Measurements from ENCODE around the gene PCDHB16. TPM values are rescaled to one million over a fixed set of nuclear protein-coding genes. Genes with fewer than 3 reads are reported as not detected.
"Not testable (repeated sequence)": the region's sequence is repeated elsewhere in the genome, so short reads cannot be mapped to it uniquely, and the experiment has no call there.

PCDHB16 gene
- total and polyA plus RNA-seq, 4 experiments from 2014 or later, result not detected

DNA sequence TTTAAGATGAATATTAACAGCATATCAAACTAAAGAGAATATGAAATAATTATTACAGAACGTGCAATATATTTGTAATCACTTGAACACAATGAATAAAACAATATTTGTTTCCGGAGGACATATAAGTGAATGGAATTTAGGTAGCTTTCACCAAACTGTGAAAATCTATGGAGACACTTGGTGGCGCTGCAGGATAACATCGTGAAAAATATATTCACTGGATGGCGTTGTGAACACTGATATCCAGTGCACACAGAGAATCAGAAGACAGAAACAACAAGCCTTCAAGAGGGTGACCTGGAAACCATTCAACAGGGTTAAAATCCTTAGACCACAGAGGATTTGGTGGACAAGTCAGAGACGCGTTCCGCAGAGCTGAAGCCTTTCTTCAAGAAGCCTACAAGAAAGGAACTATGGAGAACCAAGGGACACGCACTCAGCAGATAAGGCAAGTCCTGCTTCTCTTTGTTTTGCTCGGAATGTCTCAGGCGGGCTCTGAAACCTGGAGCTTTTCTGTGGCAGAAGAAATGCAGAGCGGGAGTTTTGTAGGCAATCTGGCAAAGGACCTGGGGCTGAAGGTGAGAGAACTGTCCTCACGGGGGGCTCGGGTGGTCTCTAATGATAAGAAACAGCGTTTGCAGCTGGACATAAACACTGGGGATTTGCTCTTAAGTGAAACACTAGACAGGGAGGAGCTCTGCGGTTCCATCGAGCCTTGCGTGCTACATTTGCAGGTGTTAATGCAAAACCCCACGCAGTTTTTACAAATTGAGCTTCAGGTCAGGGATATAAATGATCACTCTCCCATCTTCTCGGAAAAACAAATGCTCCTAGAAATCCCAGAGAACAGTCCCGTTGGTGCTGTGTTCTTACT, 17.4 kb downstream of the PCDHB16 start, which contains the start of gene PCDHB11:
TSS of gene PCDHB11 (plus strand) at position 269 of the 877 bp plus-strand sequence. CDS start at position 417, 148 bp downstream.
- no peaks in the 10 kb centered on the region for H3K4me1 ChIP-seq (ENCODE audit: insufficient read depth, low read length)
- Mint-ChIP-seq H3K27ac (no peak within 1 kb of the TSS), H3K27me3 (peaks cover 18 to 23% of the 10 kb centered on the region in 2 donors), H3K9me3 (peaks cover 7 to 70% (median 57%) of the 10 kb centered on the region in 8 donors), H3K4me1 (peaks cover 0 to 5% (median 0%) of the 10 kb centered on the region in 4 donors), H3K4me3 (peak within 1 kb of the TSS in 2 of 8 donors; percentile 9 to 31), H3K36me3 (peaks cover 0 to 3% of the 10 kb centered on the region in 2 donors)
- CTCF ChIA-PET (ENCODE audit: partially characterized antibody), result interaction anchor here (0.9 to 1.1 kb wide), 2 partner anchors 12 to 357 kb away, joined by 3 to 5 read pairs; partner anchors contain the start of gene PCDHB9
- H3K27ac ChIP-seq (ENCODE audit: low read depth, low read length), result no peak within 1 kb of the TSS
- POLR2A ChIA-PET (ENCODE audit: partially characterized antibody), result no interaction called here
- H3K36me3 ChIP-seq (ENCODE audit: insufficient read depth, low read length), result no peaks in the 10 kb centered on the region
- no peaks in the 10 kb centered on the region for H3K27me3 ChIP-seq (ENCODE audit: insufficient read depth, low read length)
- H3K9me3 ChIP-seq (ENCODE audit: control insufficient read depth in 1 of 2, low read length in 2 of 2), result no peaks in the 10 kb centered on the region
- intact Hi-C loops (cut with micrococcal nuclease), result no loop called here
- DNase-seq, result no peak
- no peak within 1 kb of the TSS for H3K4me3 ChIP-seq (ENCODE audit: low read length in 2 of 2)

GRCh38 chr5:141201126-141201525, 18.9 kb downstream of the PCDHB16 start:
- CTCF ChIA-PET (ENCODE audit: partially characterized antibody); intact Hi-C loops (cut with micrococcal nuclease); H3K27ac ChIP-seq (ENCODE audit: low read depth, low read length); H3K4me1 Mint-ChIP-seq; H3K9me3 ChIP-seq (ENCODE audit: control insufficient read depth in 1 of 2, low read length in 2 of 2); DNase-seq; H3K4me3 ChIP-seq (ENCODE audit: low read length in 2 of 2); H3K27ac Mint-ChIP-seq; H3K4me3 Mint-ChIP-seq; H3K36me3 Mint-ChIP-seq; H3K36me3 ChIP-seq (ENCODE audit: insufficient read depth, low read length); H3K27me3 ChIP-seq (ENCODE audit: insufficient read depth, low read length); H3K4me1 ChIP-seq (ENCODE audit: insufficient read depth, low read length); POLR2A ChIA-PET (ENCODE audit: partially characterized antibody): not testable (repeated sequence)
- H3K27me3 Mint-ChIP-seq, result peaks cover 19 to 23% of the 10 kb centered on the region in 2 donors
- H3K9me3 Mint-ChIP-seq, result peaks cover 7 to 58% (median 50%) of the 10 kb centered on the region in 8 donors

DNA sequence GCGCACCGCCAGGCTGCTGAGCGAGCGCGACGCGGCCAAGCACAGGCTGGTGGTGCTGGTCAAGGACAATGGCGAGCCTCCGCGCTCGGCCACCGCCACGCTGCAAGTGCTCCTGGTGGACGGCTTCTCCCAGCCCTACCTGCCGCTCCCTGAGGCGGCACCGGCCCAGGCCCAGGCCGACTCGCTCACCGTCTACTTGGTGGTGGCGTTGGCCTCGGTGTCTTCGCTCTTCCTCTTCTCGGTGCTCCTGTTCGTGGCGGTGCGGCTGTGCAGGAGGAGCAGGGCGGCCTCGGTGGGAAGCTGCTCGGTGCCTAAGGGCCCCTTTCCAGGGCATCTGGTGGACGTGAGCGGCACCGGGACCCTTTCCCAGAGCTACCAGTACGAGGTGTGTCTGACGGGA, 19.5 kb downstream of the PCDHB16 start:
- POLR2A ChIA-PET (ENCODE audit: partially characterized antibody); H3K27me3 ChIP-seq (ENCODE audit: insufficient read depth, low read length); H3K27ac ChIP-seq (ENCODE audit: low read depth, low read length); intact Hi-C loops (cut with micrococcal nuclease); H3K4me1 ChIP-seq (ENCODE audit: insufficient read depth, low read length); H3K36me3 ChIP-seq (ENCODE audit: insufficient read depth, low read length); H3K4me3 Mint-ChIP-seq; DNase-seq; H3K4me1 Mint-ChIP-seq; H3K9me3 ChIP-seq (ENCODE audit: control insufficient read depth in 1 of 2, low read length in 2 of 2); H3K27ac Mint-ChIP-seq; H3K4me3 ChIP-seq (ENCODE audit: low read length in 2 of 2); H3K36me3 Mint-ChIP-seq; CTCF ChIA-PET (ENCODE audit: partially characterized antibody): not testable (repeated sequence)
- peaks cover 23 to 27% of the 10 kb centered on the region in 2 donors for H3K27me3 Mint-ChIP-seq
- peaks cover 7 to 52% (median 45%) of the 10 kb centered on the region in 8 donors for H3K9me3 Mint-ChIP-seq

- CTCF ChIA-PET (ENCODE audit: partially characterized antibody), result interaction anchor here (1.0 kb wide), 1 partner anchor 10 kb away, joined by 3 read pairs; no protein-coding TSS in a partner anchor
- H3K27ac Mint-ChIP-seq, result peak within 1 kb of the TSS in 1 of 7 donors; percentile 73
- H3K4me3 ChIP-seq (ENCODE audit: low read length in 2 of 2), result no peak within 1 kb of the TSS
- H3K4me1 ChIP-seq (ENCODE audit: insufficient read depth, low read length), result no peaks in the 10 kb centered on the region
- POLR2A ChIA-PET (ENCODE audit: partially characterized antibody), result no interaction called here
- no peaks in the 10 kb centered on the region for H3K9me3 ChIP-seq (ENCODE audit: control insufficient read depth in 1 of 2, low read length in 2 of 2)
- H3K36me3 ChIP-seq (ENCODE audit: insufficient read depth, low read length), result no peaks in the 10 kb centered on the region
- no peak within 1 kb of the TSS for H3K27ac ChIP-seq (ENCODE audit: low read depth, low read length)
- peaks cover 31% of the 10 kb centered on the region in 2 donors for H3K27me3 Mint-ChIP-seq
- peaks cover 13% of the 10 kb centered on the region for H3K27me3 ChIP-seq (ENCODE audit: insufficient read depth, low read length)
- DNase-seq, result no peak
- intact Hi-C loops (cut with micrococcal nuclease), result no loop called here
- H3K36me3 Mint-ChIP-seq, result no peaks in the 10 kb centered on the region
- H3K4me3 Mint-ChIP-seq, result peak within 1 kb of the TSS in 2 of 8 donors; percentile 29 to 43
- peaks cover 0 to 23% (median 16%) of the 10 kb centered on the region in 8 donors for H3K9me3 Mint-ChIP-seq
- H3K4me1 Mint-ChIP-seq, result peaks cover 0 to under 1% (median under 1%) of the 10 kb centered on the region in 4 donors
Observed at GRCh38 chr5:141208478-141208877, 26.3 kb downstream of the PCDHB16 start, which contains the start of gene PCDHB12. PCDHB12 (plus strand) TSS chr5:141208719; CDS start chr5:141208908, 189 bp downstream.

- H3K27ac ChIP-seq (ENCODE audit: low read depth, low read length); H3K4me3 ChIP-seq (ENCODE audit: low read length in 2 of 2); H3K27ac Mint-ChIP-seq; DNase-seq; CTCF ChIA-PET (ENCODE audit: partially characterized antibody); intact Hi-C loops (cut with micrococcal nuclease); POLR2A ChIA-PET (ENCODE audit: partially characterized antibody); H3K9me3 ChIP-seq (ENCODE audit: control insufficient read depth in 1 of 2, low read length in 2 of 2); H3K4me1 ChIP-seq (ENCODE audit: insufficient read depth, low read length); H3K36me3 ChIP-seq (ENCODE audit: insufficient read depth, low read length); H3K4me3 Mint-ChIP-seq; H3K4me1 Mint-ChIP-seq; H3K36me3 Mint-ChIP-seq: not testable (repeated sequence)
- peaks cover 14% of the 10 kb centered on the region for H3K27me3 ChIP-seq (ENCODE audit: insufficient read depth, low read length)
- Mint-ChIP-seq H3K27me3 (peaks cover 39 to 46% of the 10 kb centered on the region in 2 donors), H3K9me3 (peaks cover 0 to 33% (median 25%) of the 10 kb centered on the region in 8 donors)
Observed at GRCh38 chr5:141210281-141210680, 28.1 kb downstream of the PCDHB16 start.

DNA sequence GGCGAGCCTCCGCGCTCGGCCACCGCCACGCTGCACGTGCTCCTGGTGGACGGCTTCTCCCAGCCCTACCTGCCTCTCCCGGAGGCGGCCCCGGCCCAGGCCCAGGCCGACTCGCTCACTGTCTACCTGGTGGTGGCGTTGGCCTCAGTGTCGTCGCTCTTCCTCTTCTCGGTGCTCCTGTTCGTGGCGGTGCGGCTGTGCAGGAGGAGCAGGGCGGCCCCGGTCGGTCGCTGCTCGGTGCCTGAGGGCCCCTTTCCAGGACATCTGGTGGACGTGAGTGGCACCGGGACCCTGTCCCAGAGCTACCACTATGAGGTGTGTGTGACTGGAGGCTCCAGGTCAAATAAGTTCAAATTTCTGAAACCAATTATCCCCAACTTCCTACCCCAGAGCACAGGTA, 28.7 kb downstream of the PCDHB16 start:
- intact Hi-C loops (cut with micrococcal nuclease); CTCF ChIA-PET (ENCODE audit: partially characterized antibody): not testable (repeated sequence)

DNA sequence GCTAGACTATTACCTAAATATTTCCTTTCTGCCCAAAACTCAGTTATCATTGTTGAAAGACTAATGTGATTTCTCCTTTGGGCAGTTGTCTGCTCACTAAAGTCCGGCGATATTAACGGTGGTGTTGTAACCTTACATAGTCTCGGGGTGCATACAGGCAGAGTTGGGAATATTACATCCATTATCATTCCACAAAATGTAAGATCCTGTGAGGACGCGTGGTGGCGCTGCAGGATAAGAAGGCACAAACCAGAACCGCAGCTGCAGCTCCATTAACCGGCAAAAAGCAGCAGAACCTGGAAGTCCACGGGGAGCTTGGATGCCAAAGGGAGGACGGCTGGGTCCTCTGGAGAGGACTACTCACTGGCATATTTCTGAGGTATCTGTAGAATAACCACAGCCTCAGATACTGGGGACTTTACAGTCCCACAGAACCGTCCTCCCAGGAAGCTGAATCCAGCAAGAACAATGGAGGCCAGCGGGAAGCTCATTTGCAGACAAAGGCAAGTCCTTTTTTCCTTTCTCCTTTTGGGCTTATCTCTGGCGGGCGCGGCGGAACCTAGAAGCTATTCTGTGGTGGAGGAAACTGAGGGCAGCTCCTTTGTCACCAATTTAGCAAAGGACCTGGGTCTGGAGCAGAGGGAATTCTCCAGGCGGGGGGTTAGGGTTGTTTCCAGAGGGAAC, 31.6 kb downstream of the PCDHB16 start, which contains the start of gene PCDHB13:
TSS of gene PCDHB13 (plus strand) at position 264 of the 684 bp plus-strand sequence. CDS start at position 469, 205 bp downstream.
- H3K36me3 Mint-ChIP-seq; H3K27me3 ChIP-seq (ENCODE audit: insufficient read depth, low read length); H3K4me1 Mint-ChIP-seq; H3K27ac Mint-ChIP-seq; H3K36me3 ChIP-seq (ENCODE audit: insufficient read depth, low read length); H3K9me3 ChIP-seq (ENCODE audit: control insufficient read depth in 1 of 2, low read length in 2 of 2); POLR2A ChIA-PET (ENCODE audit: partially characterized antibody); H3K4me3 ChIP-seq (ENCODE audit: low read length in 2 of 2); H3K27ac ChIP-seq (ENCODE audit: low read depth, low read length); H3K4me1 ChIP-seq (ENCODE audit: insufficient read depth, low read length): not testable (repeated sequence)
- intact Hi-C loops (cut with micrococcal nuclease), result loop anchor here (2.0 kb wide), 1 partner anchor 345 kb away; no protein-coding TSS in a partner anchor
- Mint-ChIP-seq H3K27me3 (peaks cover 38 to 45% of the 10 kb centered on the region in 2 donors), H3K4me3 (peak within 1 kb of the TSS in 5 of 8 donors; percentile 10 to 78 (median 63)), H3K9me3 (peaks cover 0 to 56% (median 43%) of the 10 kb centered on the region in 8 donors)
- peak in 3 of 5 donors; percentile 22 to 45 (median 22) for DNase-seq
- CTCF ChIA-PET (ENCODE audit: partially characterized antibody), result interaction anchor here (0.8 kb wide), 1 partner anchor 13 kb away, joined by 3 read pairs; no protein-coding TSS in a partner anchor

More for the DNA sequence above, 28.7 kb downstream of the PCDHB16 start:
- H3K4me3 ChIP-seq (ENCODE audit: low read length in 2 of 2); H3K4me1 Mint-ChIP-seq; POLR2A ChIA-PET (ENCODE audit: partially characterized antibody); H3K4me3 Mint-ChIP-seq; DNase-seq; H3K9me3 ChIP-seq (ENCODE audit: control insufficient read depth in 1 of 2, low read length in 2 of 2); H3K4me1 ChIP-seq (ENCODE audit: insufficient read depth, low read length); H3K27ac ChIP-seq (ENCODE audit: low read depth, low read length); H3K36me3 Mint-ChIP-seq; H3K36me3 ChIP-seq (ENCODE audit: insufficient read depth, low read length); H3K27ac Mint-ChIP-seq: not testable (repeated sequence)
- Mint-ChIP-seq H3K27me3 (peaks cover 37 to 47% of the 10 kb centered on the region in 2 donors), H3K9me3 (peaks cover 0 to 34% (median 26%) of the 10 kb centered on the region in 8 donors)
- H3K27me3 ChIP-seq (ENCODE audit: insufficient read depth, low read length), result peaks cover 14% of the 10 kb centered on the region

All from CD4-positive, alpha-beta memory T cell (primary cell).